HL-60/S4 (cell line): ENCODE measurements around the gene RNU5D-1.
"Not testable (repeated sequence)": the region's sequence is repeated elsewhere in the genome, so short reads cannot be mapped to it uniquely, and the experiment has no call there.

Experiments
- in situ Hi-C: fragments of 300-500 bp; cut with MboI; formaldehyde crosslinking; loops from 2 replicates; pipeline ENCODE4 v1.14.3; 2022; ENCODE audit warnings: low sequenced_read_pairs

RNU5D-1 gene

GRCh38 chr1:44705470-44705869 lies 25.5 kb downstream of the RNU5D-1 start:
- in situ Hi-C loops: no loop called here

- in situ Hi-C loops: no loop called here
Measured at GRCh38 chr1:44701141-44701573, 29.8 kb downstream of the RNU5D-1 start.

GRCh38 chr1:44700573-44700972 lies 30.4 kb downstream of the RNU5D-1 start:
- in situ Hi-C loops: no loop called here

GRCh38 chr1:44699375-44699774 lies 31.6 kb downstream of the RNU5D-1 start:
- in situ Hi-C loops: not testable (repeated sequence)

- in situ Hi-C loops: no loop called here
Measured at GRCh38 chr1:44698138-44698537, 32.8 kb downstream of the RNU5D-1 start.

- in situ Hi-C loops: no loop called here
Measured at GRCh38 chr1:44696789-44697345, 34.1 kb downstream of the RNU5D-1 start.

- in situ Hi-C loops: no loop called here
Measured at GRCh38 chr1:44696101-44696500, 34.9 kb downstream of the RNU5D-1 start.

- in situ Hi-C loops: no loop called here
Measured at GRCh38 chr1:44695671-44696070, 35.3 kb downstream of the RNU5D-1 start.

GRCh38 chr1:44694863-44695478 lies 36.0 kb downstream of the RNU5D-1 start:
- in situ Hi-C loops: no loop called here

GRCh38 chr1:44693900-44694299 lies 37.1 kb downstream of the RNU5D-1 start:
- in situ Hi-C loops: no loop called here

GRCh38 chr1:44693159-44693558 lies 37.8 kb downstream of the RNU5D-1 start:
- in situ Hi-C loops: no loop called here

GRCh38 chr1:44689447-44689765 lies 41.6 kb downstream of the RNU5D-1 start:
- in situ Hi-C loops: no loop called here

GRCh38 chr1:44688760-44689446 lies 42.1 kb downstream of the RNU5D-1 start:
- in situ Hi-C loops: no loop called here

GRCh38 chr1:44685881-44686280 lies 45.1 kb downstream of the RNU5D-1 start:
- in situ Hi-C loops: no loop called here

- in situ Hi-C loops: no loop called here
Measured at GRCh38 chr1:44685218-44685617, 45.8 kb downstream of the RNU5D-1 start.

- in situ Hi-C loops: no loop called here
Measured at GRCh38 chr1:44684525-44684924, 46.4 kb downstream of the RNU5D-1 start.

GRCh38 chr1:44682883-44683265 lies 48.1 kb downstream of the RNU5D-1 start:
- in situ Hi-C loops: no loop called here

- in situ Hi-C loops: no loop called here
Measured at GRCh38 chr1:44681905-44682882, 48.8 kb downstream of the RNU5D-1 start.
